Stimulated activated CD4-positive, alpha-beta T cell treated with anti-CD3 and anti-CD28 coated beads, TNF-alpha, amount 100 ng/mL, for 24 hours (primary cell): ENCODE measurements around the gene CHCHD6.

Source experiments
- DNase-seq, 3 experiments: peaks; one replicate each; pipeline ENCODE4 v3.0.0-alpha.2; 2020; ENCODE audit warnings: low read depth in 3 of 3

CHCHD6 gene

GRCh38 chr3:127008236-127008635 lies 304.2 kb downstream of the CHCHD6 start:
- DNase-seq = no peak

- DNase-seq = no peak
Measured at GRCh38 chr3:127009531-127009930, 305.5 kb downstream of the CHCHD6 start.
